ENCODE results near the gene TDRD12.

Gene TDRD12, protein sequence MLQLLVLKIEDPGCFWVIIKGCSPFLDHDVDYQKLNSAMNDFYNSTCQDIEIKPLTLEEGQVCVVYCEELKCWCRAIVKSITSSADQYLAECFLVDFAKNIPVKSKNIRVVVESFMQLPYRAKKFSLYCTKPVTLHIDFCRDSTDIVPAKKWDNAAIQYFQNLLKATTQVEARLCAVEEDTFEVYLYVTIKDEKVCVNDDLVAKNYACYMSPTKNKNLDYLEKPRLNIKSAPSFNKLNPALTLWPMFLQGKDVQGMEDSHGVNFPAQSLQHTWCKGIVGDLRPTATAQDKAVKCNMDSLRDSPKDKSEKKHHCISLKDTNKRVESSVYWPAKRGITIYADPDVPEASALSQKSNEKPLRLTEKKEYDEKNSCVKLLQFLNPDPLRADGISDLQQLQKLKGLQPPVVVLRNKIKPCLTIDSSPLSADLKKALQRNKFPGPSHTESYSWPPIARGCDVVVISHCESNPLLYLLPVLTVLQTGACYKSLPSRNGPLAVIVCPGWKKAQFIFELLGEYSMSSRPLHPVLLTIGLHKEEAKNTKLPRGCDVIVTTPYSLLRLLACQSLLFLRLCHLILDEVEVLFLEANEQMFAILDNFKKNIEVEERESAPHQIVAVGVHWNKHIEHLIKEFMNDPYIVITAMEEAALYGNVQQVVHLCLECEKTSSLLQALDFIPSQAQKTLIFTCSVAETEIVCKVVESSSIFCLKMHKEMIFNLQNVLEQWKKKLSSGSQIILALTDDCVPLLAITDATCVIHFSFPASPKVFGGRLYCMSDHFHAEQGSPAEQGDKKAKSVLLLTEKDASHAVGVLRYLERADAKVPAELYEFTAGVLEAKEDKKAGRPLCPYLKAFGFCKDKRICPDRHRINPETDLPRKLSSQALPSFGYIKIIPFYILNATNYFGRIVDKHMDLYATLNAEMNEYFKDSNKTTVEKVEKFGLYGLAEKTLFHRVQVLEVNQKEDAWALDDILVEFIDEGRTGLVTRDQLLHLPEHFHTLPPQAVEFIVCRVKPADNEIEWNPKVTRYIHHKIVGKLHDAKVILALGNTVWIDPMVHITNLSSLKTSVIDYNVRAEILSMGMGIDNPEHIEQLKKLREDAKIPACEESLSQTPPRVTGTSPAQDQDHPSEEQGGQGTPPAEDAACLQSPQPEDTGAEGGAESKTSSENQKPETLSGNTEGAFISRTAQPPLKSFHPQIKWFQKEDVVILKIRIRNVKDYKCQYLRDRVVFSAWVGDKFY (N-terminal part only)

GRCh38 chr19:32719611-32720059, at the start of gene TDRD12:
Gene TDRD12, plus strand, starts transcription at chr19:32719767. Its CDS starts 306 bp downstream, at chr19:32720073.
- DNase-seq (ENCODE audit: low read depth in 2 of 2): no peak

- DNase-seq (ENCODE audit: low read depth in 2 of 2): no peak
Measured at GRCh38 chr19:32671883-32672593, 47.5 kb upstream of the TDRD12 start.

- DNase-seq (ENCODE audit: low read depth in 2 of 2): no peak
Measured at GRCh38 chr19:32672841-32673240, 46.7 kb upstream of the TDRD12 start.

DNA sequence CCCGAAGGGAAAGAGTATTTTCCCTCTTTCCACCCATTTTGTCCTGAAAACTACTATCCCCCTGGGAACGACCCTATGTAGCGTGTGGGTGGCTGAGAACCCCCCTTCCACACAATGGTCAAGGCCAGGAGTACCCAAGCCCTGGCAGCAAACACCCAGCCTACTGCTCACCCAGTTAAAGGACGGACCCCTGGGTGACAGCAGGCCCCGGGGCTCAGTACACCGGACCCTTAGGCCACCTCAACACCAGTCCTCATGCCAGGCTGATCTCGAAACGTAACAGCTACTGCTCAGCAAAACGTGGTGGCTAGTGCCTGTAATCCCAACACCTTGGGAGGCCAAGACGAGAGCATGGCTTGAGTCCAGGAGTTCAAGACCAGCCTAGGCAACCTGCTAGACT, 46.0 kb upstream of the TDRD12 start:
- no peak for DNase-seq (ENCODE audit: low read depth in 2 of 2)

DNA sequence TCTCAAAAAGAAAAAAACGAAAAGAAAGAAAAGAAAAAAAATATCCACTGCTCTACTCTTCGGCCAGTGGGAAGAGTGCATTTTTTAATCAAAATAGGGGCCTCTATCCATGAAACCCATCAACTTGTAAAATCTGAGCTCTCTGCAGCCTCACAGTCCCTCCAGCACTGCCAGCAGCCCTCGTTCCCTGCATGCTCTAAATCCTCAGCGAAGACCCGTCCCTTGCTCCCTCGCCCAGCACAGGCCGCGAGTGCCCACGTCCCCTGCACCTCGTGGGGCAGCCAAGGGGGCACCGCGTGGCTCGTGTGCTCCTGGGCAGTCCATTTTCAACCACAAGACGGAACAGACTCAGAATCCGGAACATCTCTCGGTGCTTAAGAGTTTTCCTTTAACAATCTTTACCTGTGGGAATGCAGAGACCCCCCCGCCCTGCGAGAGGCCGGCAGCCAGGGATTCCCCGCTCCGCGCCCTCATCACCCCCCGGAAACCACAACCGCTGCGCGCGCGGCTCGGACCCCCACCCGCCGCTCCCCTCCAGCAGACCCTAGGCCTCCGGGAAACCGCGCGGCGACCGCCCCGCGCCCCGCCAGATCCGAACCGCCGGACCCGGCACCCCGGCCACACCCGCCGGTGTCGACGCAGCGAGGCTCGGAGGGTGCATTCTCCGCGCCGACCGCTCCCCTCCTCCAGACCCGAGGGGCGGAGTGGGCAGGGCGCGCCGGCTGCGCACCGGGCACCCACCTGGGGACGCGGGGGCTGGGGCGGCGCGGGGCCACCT, 45.2 kb upstream of the TDRD12 start:
- DNase-seq (ENCODE audit: low read depth in 2 of 2): no peak

GRCh38 chr19:32674931-32675719, 44.4 kb upstream of the TDRD12 start, which contains the start of gene ANKRD27:
Gene ANKRD27, minus strand, starts transcription at chr19:32675180. Its CDS starts 16,165 bp downstream, at chr19:32659015.
- DNase-seq (ENCODE audit: low read depth in 2 of 2): peak; percentile 94 to 95

DNA sequence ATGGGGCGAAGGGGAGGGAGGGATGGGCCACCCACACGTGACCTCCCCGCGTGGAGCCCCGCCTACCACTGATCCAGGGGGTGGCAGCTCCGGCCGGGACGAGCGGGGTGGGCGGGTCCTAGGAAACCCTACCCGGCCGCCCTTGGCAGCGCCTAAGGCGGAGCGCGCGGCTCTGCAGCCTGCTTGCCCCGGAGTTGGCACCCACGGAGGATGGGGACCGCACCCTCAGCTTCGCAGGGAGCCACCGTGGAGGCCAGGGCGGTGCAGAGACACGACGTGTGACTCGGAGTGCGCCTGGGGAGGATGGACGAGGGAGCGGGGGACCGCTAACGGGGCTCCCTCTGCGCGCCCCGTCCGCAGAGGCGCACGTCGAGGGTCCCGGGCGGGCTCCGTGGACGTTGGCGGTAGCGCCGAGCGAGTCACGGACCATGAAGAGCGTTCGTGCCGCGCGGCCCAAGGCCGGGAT, 43.8 kb upstream of the TDRD12 start, which contains the start of gene RGS9BP:
TSS of gene RGS9BP (plus strand) at position 129 of the 466 bp plus-strand sequence. CDS start 416 bp downstream, outside the sequence.
- DNase-seq (ENCODE audit: low read depth in 2 of 2): peak in 1 of 2 donors; percentile 38

DNA sequence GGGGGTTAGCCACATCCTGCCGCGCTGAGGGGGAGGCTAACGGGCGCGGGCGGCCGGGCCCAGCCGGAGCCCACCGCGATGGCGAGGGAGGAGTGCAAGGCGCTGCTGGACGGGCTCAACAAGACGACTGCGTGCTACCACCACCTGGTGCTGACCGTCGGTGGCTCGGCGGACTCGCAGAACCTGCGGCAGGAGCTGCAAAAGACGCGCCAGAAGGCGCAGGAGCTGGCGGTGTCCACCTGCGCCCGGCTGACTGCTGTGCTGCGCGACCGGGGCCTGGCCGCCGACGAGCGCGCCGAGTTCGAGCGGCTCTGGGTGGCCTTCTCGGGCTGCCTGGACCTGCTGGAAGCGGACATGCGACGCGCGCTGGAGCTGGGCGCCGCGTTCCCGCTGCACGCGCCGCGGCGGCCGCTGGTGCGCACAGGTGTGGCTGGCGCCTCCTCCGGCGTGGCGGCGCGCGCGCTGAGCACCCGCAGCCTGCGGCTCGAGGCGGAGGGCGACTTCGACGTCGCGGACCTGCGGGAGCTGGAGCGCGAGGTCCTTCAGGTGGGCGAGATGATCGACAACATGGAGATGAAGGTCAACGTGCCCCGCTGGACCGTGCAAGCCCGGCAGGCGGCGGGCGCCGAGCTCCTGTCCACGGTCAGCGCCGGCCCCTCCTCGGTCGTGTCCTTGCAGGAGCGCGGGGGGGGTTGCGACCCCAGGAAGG, 43.2 kb upstream of the TDRD12 start:
- DNase-seq (ENCODE audit: low read depth in 2 of 2): no peak

DNA sequence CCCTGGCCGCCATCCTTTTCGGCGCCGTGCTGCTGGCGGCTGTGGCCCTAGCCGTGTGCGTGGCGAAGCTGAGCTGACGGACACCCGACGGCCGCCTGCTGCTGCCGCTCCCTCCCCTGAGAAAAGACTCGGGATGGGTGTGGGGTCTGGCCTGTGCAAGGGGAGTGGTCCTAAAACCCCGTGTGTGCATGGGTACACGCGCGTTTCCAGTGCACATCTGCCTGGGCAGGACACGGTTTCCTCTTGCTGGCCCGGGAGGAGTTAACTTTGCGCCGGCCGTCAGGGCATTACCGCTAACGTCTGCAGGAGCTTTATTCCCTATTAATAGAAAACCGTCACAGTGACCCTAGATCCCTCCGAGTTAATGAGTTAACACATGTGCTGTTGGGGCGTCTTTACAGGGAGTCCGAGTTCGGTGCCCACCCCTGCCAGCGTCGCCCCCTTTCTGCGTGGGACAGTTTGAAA, 42.6 kb upstream of the TDRD12 start:
- no peak for DNase-seq (ENCODE audit: low read depth in 2 of 2)

- DNase-seq (ENCODE audit: low read depth in 2 of 2): no peak
Measured at GRCh38 chr19:32677657-32678056, 41.9 kb upstream of the TDRD12 start.

GRCh38 chr19:32680986-32681385, 38.6 kb upstream of the TDRD12 start:
- no peak for DNase-seq (ENCODE audit: low read depth in 2 of 2)

- no peak for DNase-seq (ENCODE audit: low read depth in 2 of 2)
Measured at GRCh38 chr19:32682317-32682716, 37.2 kb upstream of the TDRD12 start.

DNA sequence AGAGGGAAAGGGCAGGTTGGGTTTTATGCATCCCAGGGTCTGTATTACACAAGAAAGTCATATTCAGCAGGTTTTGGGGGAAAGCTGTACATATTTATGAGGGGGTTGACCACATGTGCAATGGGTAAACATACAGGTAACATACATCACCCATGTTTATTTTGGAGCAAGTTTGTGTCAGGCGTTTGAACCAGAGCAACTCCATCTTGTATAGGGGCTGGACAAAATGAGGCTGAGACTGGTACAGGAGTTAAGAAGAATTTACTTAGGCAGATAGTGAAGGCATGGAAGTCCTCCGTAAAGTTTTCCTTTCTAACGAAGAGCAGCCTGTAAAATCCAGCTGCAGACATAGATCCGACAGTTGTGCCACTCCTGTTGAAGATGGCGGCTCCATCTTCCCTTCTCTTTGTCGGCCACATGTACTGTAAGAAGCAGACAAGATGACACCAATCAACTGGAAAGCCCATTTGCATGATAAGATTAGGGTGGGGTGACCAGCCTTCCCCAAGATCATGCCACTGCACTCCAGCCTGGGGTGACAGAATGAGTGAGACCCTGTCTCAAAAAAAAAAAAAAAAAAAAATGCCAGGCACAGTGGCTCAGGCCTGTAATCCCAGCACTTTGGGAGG, 32.6 kb upstream of the TDRD12 start:
- DNase-seq (ENCODE audit: low read depth in 2 of 2): no peak

DNA sequence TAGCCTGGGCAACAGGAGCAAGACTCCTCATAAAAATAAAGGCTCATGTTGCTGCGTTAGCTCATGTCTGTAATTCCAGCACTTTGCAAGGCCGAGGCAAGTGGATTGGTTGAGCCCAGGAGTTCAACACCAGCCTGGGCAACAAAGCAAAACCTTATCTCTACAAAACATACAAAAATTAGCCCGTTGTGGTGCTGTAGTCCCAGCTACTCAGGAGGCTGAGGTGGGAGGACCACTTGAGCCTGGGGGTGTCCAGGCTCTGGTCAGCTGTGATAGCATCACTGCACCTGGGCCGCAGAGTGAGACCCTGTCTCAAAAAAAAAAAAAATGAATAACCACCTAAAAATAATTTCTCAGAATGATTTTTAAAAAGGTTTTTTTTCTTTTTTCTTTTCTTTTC, 31.9 kb upstream of the TDRD12 start:
- DNase-seq (ENCODE audit: low read depth in 2 of 2): no peak

GRCh38 chr19:32688311-32688710, 31.3 kb upstream of the TDRD12 start:
- no peak for DNase-seq (ENCODE audit: low read depth in 2 of 2)

DNA sequence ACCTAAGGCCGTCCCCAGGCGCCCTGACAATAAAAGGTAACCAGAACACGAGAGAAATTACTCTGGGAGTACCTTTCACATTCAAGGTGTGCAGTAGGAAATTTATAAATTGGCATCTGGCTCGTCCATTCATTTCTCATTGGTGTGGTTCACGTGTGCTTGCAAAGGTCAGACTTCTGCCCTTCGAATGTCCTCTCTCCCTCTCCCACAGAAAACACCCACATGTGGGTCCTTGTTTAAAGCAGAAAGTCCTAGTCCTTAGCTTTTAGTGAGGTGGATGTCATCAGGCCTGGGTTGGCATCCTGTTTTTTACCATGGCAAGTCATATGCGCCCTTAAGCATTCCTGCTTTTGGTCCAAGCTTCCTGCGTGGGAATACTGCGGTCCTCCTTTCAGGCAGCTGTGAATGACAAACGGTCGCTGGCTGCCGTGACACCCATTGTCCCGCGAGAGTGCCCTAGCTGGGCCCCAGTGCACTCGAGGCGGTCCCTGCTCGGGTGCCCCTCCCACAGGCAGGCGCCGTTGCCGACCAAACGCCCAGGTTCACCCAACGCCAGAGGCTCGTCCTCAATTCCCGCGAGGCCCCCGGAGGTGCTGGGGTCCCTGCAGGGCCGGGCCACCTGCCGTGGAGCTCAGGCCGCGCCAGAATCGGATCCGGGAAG, 28.1 kb upstream of the TDRD12 start, which contains the start of gene NUDT19:
TSS of gene NUDT19 (plus strand) at position 531 of the 661 bp plus-strand sequence. CDS start 140 bp downstream, outside the sequence.
- peak; percentile 27 to 47 for DNase-seq (ENCODE audit: low read depth in 2 of 2)
